Measurements from ENCODE around the gene ACTMAP.

Gene ACTMAP

DNA sequence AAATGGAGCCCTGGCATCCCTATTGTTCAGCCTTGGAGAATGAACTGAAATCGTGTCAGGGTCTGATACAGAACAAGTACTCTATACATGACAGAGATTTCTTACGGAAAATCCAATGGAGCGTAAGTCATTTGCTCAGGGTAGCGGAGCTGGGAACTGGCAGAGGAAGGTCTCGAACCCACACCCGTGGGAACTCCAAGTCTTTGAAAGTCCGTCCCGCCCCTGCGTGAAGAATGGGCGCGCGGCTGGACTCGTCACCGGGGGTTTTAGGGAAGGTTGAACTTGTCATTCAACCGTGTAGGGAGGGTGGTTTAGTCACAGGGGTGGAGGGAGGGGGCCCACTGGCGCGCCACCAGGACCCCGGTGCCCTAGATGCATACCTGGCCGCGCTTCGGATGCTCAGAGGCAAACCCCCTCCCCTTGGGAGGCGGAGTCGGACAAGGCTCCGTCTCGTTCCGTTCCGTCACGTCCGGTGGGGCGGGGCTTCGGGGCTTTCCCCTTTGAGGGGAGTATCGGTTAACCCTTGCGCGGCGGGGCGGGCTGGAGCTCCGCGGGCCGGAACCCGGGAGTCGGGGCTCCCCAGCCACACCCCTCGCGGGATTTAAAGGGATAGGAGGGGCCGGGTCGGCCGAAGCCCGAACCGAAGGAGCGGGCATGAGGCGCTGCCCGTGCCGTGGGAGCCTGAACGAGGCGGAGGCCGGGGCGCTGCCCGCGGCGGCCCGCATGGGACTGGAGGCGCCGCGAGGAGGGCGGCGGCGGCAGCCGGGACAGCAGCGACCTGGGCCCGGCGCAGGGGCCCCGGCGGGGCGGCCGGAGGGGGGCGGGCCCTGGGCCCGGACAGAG lies 33.6 kb downstream of the ACTMAP start, which contains the start of the genes COQ8B and ITPKC (continued):
- TF ChIP-seq, protein P1, sequence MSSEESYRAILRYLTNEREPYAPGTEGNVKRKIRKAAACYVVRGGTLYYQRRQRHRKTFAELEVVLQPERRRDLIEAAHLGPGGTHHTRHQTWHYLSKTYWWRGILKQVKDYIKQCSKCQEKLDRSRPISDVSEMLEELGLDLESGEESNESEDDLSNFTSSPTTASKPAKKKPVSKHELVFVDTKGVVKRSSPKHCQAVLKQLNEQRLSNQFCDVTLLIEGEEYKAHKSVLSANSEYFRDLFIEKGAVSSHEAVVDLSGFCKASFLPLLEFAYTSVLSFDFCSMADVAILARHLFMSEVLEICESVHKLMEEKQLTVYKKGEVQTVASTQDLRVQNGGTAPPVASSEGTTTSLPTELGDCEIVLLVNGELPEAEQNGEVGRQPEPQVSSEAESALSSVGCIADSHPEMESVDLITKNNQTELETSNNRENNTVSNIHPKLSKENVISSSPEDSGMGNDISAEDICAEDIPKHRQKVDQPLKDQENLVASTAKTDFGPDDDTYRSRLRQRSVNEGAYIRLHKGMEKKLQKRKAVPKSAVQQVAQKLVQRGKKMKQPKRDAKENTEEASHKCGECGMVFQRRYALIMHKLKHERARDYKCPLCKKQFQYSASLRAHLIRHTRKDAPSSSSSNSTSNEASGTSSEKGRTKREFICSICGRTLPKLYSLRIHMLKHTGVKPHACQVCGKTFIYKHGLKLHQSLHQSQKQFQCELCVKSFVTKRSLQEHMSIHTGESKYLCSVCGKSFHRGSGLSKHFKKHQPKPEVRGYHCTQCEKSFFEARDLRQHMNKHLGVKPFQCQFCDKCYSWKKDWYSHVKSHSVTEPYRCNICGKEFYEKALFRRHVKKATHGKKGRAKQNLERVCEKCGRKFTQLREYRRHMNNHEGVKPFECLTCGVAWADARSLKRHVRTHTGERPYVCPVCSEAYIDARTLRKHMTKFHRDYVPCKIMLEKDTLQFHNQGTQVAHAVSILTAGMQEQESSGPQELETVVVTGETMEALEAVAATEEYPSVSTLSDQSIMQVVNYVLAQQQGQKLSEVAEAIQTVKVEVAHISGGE (tag by site-specific recombination; conservative IDR thresholded peaks at IDR 0.05; ENCODE audit: low read depth): peak; percentile 94
- TF ChIP-seq ZNF704 (tag by site-specific recombination; IDR thresholded peaks at IDR 0.05) (no peak), HOXA7 (CRISPR knock-in tag; IDR thresholded peaks at IDR 0.05; ENCODE audit: borderline replicate concordance) (peak; percentile 29; the same call in 1 of the 2 replicates), ZNF416 (tag by site-specific recombination; IDR thresholded peaks at IDR 0.05) (no peak), ZNF112 (tag by site-specific recombination; IDR thresholded peaks at IDR 0.05) (no peak), ZNF132 (tag by site-specific recombination; IDR thresholded peaks at IDR 0.05; ENCODE audit: borderline replicate concordance) (no peak), ZNF404 (tag by site-specific recombination; IDR thresholded peaks at IDR 0.05) (no peak), ZNF174 (tag by site-specific recombination; IDR thresholded peaks at IDR 0.05) (no peak; the same call in 1 of the 2 replicates), ZNF639 (tag by site-specific recombination; IDR thresholded peaks at IDR 0.05) (peak; percentile 33; the same call in 1 of the 2 replicates), ZNF133 (tag by site-specific recombination; IDR thresholded peaks at IDR 0.05) (no peak), ZNF341 (tag by site-specific recombination; IDR thresholded peaks at IDR 0.05; ENCODE audit: low read depth) (peak; percentile 63), ZNF248 (tag by site-specific recombination; IDR thresholded peaks at IDR 0.05) (no peak), ZNF155 (tag by site-specific recombination; IDR thresholded peaks at IDR 0.05) (no peak), ZNF394 (tag by site-specific recombination; IDR thresholded peaks at IDR 0.05; ENCODE audit: borderline replicate concordance) (no peak; the same call in 1 of the 2 replicates), ZNF558 (tag by site-specific recombination; IDR thresholded peaks at IDR 0.05) (no peak), ZNF561 (tag by site-specific recombination; IDR thresholded peaks at IDR 0.05; ENCODE audit: borderline replicate concordance) (peak; percentile 93), ZNF843 (tag by site-specific recombination; IDR thresholded peaks at IDR 0.05) (peak; percentile 66; the same call in 1 of the 2 replicates), ZNF138 (tag by site-specific recombination; IDR thresholded peaks at IDR 0.05; ENCODE audit: borderline replicate concordance) (no peak), ZNF221 (tag by site-specific recombination; IDR thresholded peaks at IDR 0.05; ENCODE audit: borderline replicate concordance) (0 out of 2 replicates have a peak, but pooled peaks have one; percentile 25), KLF1 (tag by site-specific recombination; IDR thresholded peaks at IDR 0.05) (peak; percentile 95), ZNF423 (tag by site-specific recombination; IDR thresholded peaks at IDR 0.05) (no peak), ZNF585B (tag by site-specific recombination; IDR thresholded peaks at IDR 0.05) (no peak), SCRT2 (tag by site-specific recombination; IDR thresholded peaks at IDR 0.05) (no peak), KLF16 (tag by site-specific recombination; IDR thresholded peaks at IDR 0.05) (peak; percentile 95), ZNF121 (tag by site-specific recombination; IDR thresholded peaks at IDR 0.05) (no peak), ZNF311 (tag by site-specific recombination; IDR thresholded peaks at IDR 0.05; ENCODE audit: borderline replicate concordance) (no peak)
- TF ChIP-seq, protein P2, sequence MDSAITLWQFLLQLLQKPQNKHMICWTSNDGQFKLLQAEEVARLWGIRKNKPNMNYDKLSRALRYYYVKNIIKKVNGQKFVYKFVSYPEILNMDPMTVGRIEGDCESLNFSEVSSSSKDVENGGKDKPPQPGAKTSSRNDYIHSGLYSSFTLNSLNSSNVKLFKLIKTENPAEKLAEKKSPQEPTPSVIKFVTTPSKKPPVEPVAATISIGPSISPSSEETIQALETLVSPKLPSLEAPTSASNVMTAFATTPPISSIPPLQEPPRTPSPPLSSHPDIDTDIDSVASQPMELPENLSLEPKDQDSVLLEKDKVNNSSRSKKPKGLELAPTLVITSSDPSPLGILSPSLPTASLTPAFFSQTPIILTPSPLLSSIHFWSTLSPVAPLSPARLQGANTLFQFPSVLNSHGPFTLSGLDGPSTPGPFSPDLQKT (IDR thresholded peaks at IDR 0.05; ENCODE audit: borderline replicate concordance, low read depth, low read length): no peak
- TF ChIP-seq, protein P3, sequence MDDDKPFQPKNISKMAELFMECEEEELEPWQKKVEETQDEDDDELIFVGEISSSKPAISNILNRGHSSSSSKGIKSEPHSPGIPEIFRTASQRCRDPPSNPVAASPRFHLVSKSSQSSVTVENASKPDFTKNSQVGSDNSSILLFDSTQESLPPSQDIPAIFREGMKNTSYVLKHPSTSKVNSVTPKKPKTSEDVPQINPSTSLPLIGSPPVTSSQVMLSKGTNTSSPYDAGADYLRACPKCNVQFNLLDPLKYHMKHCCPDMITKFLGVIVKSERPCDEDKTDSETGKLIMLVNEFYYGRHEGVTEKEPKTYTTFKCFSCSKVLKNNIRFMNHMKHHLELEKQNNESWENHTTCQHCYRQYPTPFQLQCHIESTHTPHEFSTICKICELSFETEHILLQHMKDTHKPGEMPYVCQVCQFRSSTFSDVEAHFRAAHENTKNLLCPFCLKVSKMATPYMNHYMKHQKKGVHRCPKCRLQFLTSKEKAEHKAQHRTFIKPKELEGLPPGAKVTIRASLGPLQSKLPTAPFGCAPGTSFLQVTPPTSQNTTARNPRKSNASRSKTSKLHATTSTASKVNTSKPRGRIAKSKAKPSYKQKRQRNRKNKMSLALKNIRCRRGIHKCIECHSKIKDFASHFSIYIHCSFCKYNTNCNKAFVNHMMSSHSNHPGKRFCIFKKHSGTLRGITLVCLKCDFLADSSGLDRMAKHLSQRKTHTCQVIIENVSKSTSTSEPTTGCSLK (tag by site-specific recombination; IDR thresholded peaks at IDR 0.05): no peak
- TF ChIP-seq, protein P4, sequence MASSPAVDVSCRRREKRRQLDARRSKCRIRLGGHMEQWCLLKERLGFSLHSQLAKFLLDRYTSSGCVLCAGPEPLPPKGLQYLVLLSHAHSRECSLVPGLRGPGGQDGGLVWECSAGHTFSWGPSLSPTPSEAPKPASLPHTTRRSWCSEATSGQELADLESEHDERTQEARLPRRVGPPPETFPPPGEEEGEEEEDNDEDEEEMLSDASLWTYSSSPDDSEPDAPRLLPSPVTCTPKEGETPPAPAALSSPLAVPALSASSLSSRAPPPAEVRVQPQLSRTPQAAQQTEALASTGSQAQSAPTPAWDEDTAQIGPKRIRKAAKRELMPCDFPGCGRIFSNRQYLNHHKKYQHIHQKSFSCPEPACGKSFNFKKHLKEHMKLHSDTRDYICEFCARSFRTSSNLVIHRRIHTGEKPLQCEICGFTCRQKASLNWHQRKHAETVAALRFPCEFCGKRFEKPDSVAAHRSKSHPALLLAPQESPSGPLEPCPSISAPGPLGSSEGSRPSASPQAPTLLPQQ (tag by site-specific recombination; IDR thresholded peaks at IDR 0.05): peak; percentile 98
